Subcutaneous adipose tissue (tissue), 4 donors: ENCODE results near the gene SCARB1. TPM values are rescaled to one million over a fixed set of nuclear protein-coding genes. Genes with fewer than 3 reads are reported as not detected.

Experiments used
- CTCF ChIP-seq: fragments of 450-650 bp; IDR thresholded peaks from one replicate; pipeline ENCODE4 v1.5.1; 2016; ENCODE audit warnings: low read depth, mild to moderate bottlenecking, control low read depth, antibody characterized with exemption, moderate library complexity
- total RNA-seq, 4 donors: library from RNA; depleted of rRNA; stranded (reverse); fragments of >200 nt; gene quantifications; one replicate each; pipeline ENCODE4 v1.1.0, GENCODE V29; 2016

Gene SCARB1
- total RNA-seq, 4 donors from 2014 or later: 26.6 to 58.6 (median 38.2) TPM

- TF ChIP-seq CTCF: no peak
Measured at GRCh38 chr12:124837249-124837897, 26.3 kb downstream of the SCARB1 start.

GRCh38 chr12:124836759-124837158 lies 26.9 kb downstream of the SCARB1 start:
- no peak for TF ChIP-seq CTCF

GRCh38 chr12:124835656-124836410 lies 27.8 kb downstream of the SCARB1 start:
- no peak for TF ChIP-seq CTCF

- TF ChIP-seq CTCF: no peak
Measured at GRCh38 chr12:124834822-124835221, 28.8 kb downstream of the SCARB1 start.

GRCh38 chr12:124833693-124834122 lies 30.0 kb downstream of the SCARB1 start:
- TF ChIP-seq CTCF: no peak

GRCh38 chr12:124832856-124833255 lies 30.8 kb downstream of the SCARB1 start:
- TF ChIP-seq CTCF: no peak

- no peak for TF ChIP-seq CTCF
Measured at GRCh38 chr12:124831590-124831989, 32.1 kb downstream of the SCARB1 start.
